IMR-90 (cell line): ENCODE results near the gene IL34. TPM values are rescaled to one million over a fixed set of nuclear protein-coding genes. Genes with fewer than 3 reads are reported as not detected.
A peak's percentile ranks its signal among the peaks of the same experiment; 100 is the strongest.

Experiments used
- ATAC-seq: fragments of 200-7000 bp; cut with Tn5 transposase; 2 replicates; pipeline ENCODE4 v1.9.1; 2020; ENCODE audit warnings: low read depth, mild to moderate bottlenecking, moderate library complexity
- BruUV-seq: library from RNA; stranded (reverse); fragments of 400-500 nt; replicated peaks from 2 replicates; lab custom pipeline; 2021; lab: Mats Ljungman, UMichigan
- CTCF ChIA-PET: fragments of 300-600 bp; formaldehyde crosslinking; extraction: SDS; loops from one replicate; lab custom pipeline; 2021; ENCODE audit warnings: antibody characterized with exemption; lab: Yijun Ruan, JAX
- POLR2A ChIA-PET: fragments of 300-600 bp; sonication (Branson Sonifier 250); formaldehyde crosslinking; loops from one replicate; lab custom pipeline; 2022; ENCODE audit warnings: antibody characterized with exemption; ENCODE audit not compliant: unreplicated experiment; lab: Charles Lee
- DNase-seq: peaks from one replicate; pipeline ENCODE4 v3.0.0; 2013
- H2AFZ ChIP-seq: replicated peaks from 2 replicates; pipeline ENCODE3; 2013; ENCODE audit warnings: low read length, mild to moderate bottlenecking; ENCODE audit not compliant: poor library complexity
- H2AK5ac ChIP-seq: 2 replicates; pipeline ENCODE4 v1.6.1; 2013; ENCODE audit warnings: low read depth, low read length, inconsistent platforms
- H2AK9ac ChIP-seq: replicated peaks from 2 replicates; pipeline ENCODE3; 2013; ENCODE audit warnings: mild to moderate bottlenecking, low read depth, low read length, moderate library complexity; ENCODE audit not compliant: poor library complexity
- H2BK120ac ChIP-seq: 2 replicates; pipeline ENCODE4 v1.6.1; 2013; ENCODE audit warnings: low read depth, low read length, inconsistent platforms
- H2BK15ac ChIP-seq: 3 replicates; pipeline ENCODE4 v1.6.1; 2013; ENCODE audit warnings: low read depth, low read length, inconsistent platforms
- H2BK20ac ChIP-seq: 2 replicates; pipeline ENCODE4 v1.6.1; 2013; ENCODE audit warnings: low read depth, mild to moderate bottlenecking, inconsistent platforms, low read length, moderate library complexity
- H2BK5ac ChIP-seq: 2 replicates; pipeline ENCODE4 v1.6.1; 2013; ENCODE audit warnings: mild to moderate bottlenecking, low read depth, low read length, inconsistent platforms; ENCODE audit not compliant: poor library complexity, severe bottlenecking
- H3K14ac ChIP-seq: replicated peaks from 2 replicates; pipeline ENCODE4 v1.6.1; 2013; ENCODE audit warnings: low read depth, low read length, inconsistent platforms
- H3K18ac ChIP-seq: 2 replicates; pipeline ENCODE4 v1.6.1; 2013; ENCODE audit warnings: low read depth, low read length, control low read depth
- H3K23ac ChIP-seq: 2 replicates; pipeline ENCODE4 v1.6.1; 2013; ENCODE audit warnings: low read depth, low read length, inconsistent platforms
- H3K27ac ChIP-seq: 2 replicates; pipeline ENCODE4 v1.5.1; 2013; ENCODE audit warnings: mild to moderate bottlenecking, control low read depth, low read length; ENCODE audit not compliant: insufficient read depth
- H3K27me3 ChIP-seq: 2 replicates; pipeline ENCODE4 v1.6.1; 2013; ENCODE audit warnings: low read length; ENCODE audit not compliant: control insufficient read depth, insufficient read depth
- H3K36me3 ChIP-seq: 2 replicates; pipeline ENCODE4 v1.6.1; 2013; ENCODE audit warnings: low read length, mixed read lengths; ENCODE audit not compliant: control insufficient read depth, insufficient read depth
- H3K4ac ChIP-seq: 2 replicates; pipeline ENCODE4 v1.6.1; 2013; ENCODE audit warnings: low read depth, low read length, inconsistent platforms
- H3K4me1 ChIP-seq: 2 replicates; pipeline ENCODE4 v1.6.1; 2013; ENCODE audit warnings: low read length, mixed read lengths; ENCODE audit not compliant: control insufficient read depth, insufficient read depth
- H3K4me2 ChIP-seq: 2 replicates; pipeline ENCODE4 v1.6.1; 2013; ENCODE audit warnings: low read depth, mild to moderate bottlenecking, control low read depth, low read length, moderate library complexity
- H3K4me3 ChIP-seq: 2 replicates; pipeline ENCODE4 v1.5.1; 2013; ENCODE audit warnings: low read depth, mild to moderate bottlenecking, control low read depth, low read length, moderate library complexity; ENCODE audit not compliant: insufficient read depth
- H3K56ac ChIP-seq: 2 replicates; pipeline ENCODE4 v1.6.1; 2013; ENCODE audit warnings: low read length, inconsistent platforms; ENCODE audit not compliant: insufficient read depth; ENCODE audit errors: extremely low read depth
- H3K79me1 ChIP-seq, 2 experiments: 2 replicates each; pipeline ENCODE4 v1.6.1; 2013; ENCODE audit warnings: low read length in 2 of 2, inconsistent platforms in 1 of 2, low read depth in 1 of 2
- H3K9ac ChIP-seq: 2 replicates; pipeline ENCODE4 v1.6.1; 2013; ENCODE audit warnings: low read depth, low read length, control low read depth
- H3K9me1 ChIP-seq: 2 replicates; pipeline ENCODE4 v1.6.1; 2013; ENCODE audit warnings: low read length, inconsistent platforms; ENCODE audit not compliant: insufficient read depth
- H3K9me3 ChIP-seq: 2 replicates; pipeline ENCODE4 v1.6.1; 2013; ENCODE audit warnings: low read length; ENCODE audit not compliant: control insufficient read depth, insufficient read depth
- H4K20me1 ChIP-seq: 2 replicates; pipeline ENCODE4 v1.6.1; 2013; ENCODE audit warnings: low read length, inconsistent platforms; ENCODE audit not compliant: insufficient read depth
- H4K5ac ChIP-seq: 2 replicates; pipeline ENCODE4 v1.6.1; 2013; ENCODE audit warnings: mild to moderate bottlenecking, low read depth, low read length, control low read depth
- H4K8ac ChIP-seq, 2 experiments: 2 replicates each; pipeline ENCODE4 v1.6.1; 2013; ENCODE audit warnings: low read depth in 2 of 2, low read length in 2 of 2, control low read depth in 1 of 2, inconsistent platforms in 1 of 2
- H4K91ac ChIP-seq: 2 replicates; pipeline ENCODE4 v1.6.1; 2013; ENCODE audit warnings: low read depth, low read length, inconsistent platforms; ENCODE audit not compliant: insufficient read depth
- CHD1 ChIP-seq: IDR thresholded peaks from 2 replicates; pipeline ENCODE4 v1.6.1; 2012; ENCODE audit warnings: low read depth, low read length, improper control_type of control experiment
- FOS ChIP-seq: fragments of 150-350 bp; IDR thresholded peaks from 2 replicates; pipeline ENCODE4 v1.6.1; 2016; ENCODE audit warnings: low read depth, low read length
- MAZ ChIP-seq: IDR thresholded peaks from 2 replicates; pipeline ENCODE4 v1.6.1; 2012; ENCODE audit warnings: low read depth, mild to moderate bottlenecking, low read length, improper control_type of control experiment, moderate library complexity, borderline replicate concordance
- MXI1 ChIP-seq: IDR thresholded peaks from 2 replicates; pipeline ENCODE4 v1.6.1; 2012; ENCODE audit warnings: low read depth, mild to moderate bottlenecking, low read length, moderate library complexity, borderline replicate concordance
- NFE2L2 ChIP-seq: fragments of 150-350 bp; IDR thresholded peaks from 2 replicates; pipeline ENCODE4 v1.6.1; 2016; ENCODE audit warnings: low read depth, mild to moderate bottlenecking, low read length
- POLR2A ChIP-seq: IDR thresholded peaks from 2 replicates; pipeline ENCODE4 v1.6.1; 2012; ENCODE audit warnings: mild to moderate bottlenecking, low read depth, low read length
- RAD21 ChIP-seq: IDR thresholded peaks from 2 replicates; pipeline ENCODE4 v1.6.1; 2012; ENCODE audit warnings: low read length, improper control_type of control experiment
- RFX5 ChIP-seq: IDR thresholded peaks from 2 replicates; pipeline ENCODE4 v1.8.0; 2012; ENCODE audit warnings: low read depth, mild to moderate bottlenecking, low read length, moderate library complexity
- SMC3 ChIP-seq: fragments of 150-350 bp; IDR thresholded peaks from 2 replicates; pipeline ENCODE4 v1.6.1; 2016; ENCODE audit warnings: low read depth, mild to moderate bottlenecking, antibody characterized with exemption, low read length, moderate library complexity
- USF2 ChIP-seq: fragments of 150-350 bp; IDR thresholded peaks from 2 replicates; pipeline ENCODE4 v1.6.1; 2017; ENCODE audit warnings: mild to moderate bottlenecking, antibody characterized with exemption, low read length, low read depth
- WGBS, 2 experiments: methylation state at CpG; one replicate each; pipeline versions ENCODE4 v1.1.5 to v1.1.7; 2013; ENCODE audit warnings: missing lambda C conversion rate in 2 of 2; ENCODE audit not compliant: insufficient read length in 1 of 2; ENCODE audit errors: extremely low coverage in 2 of 2; 5-methylcytosine and 5-hydroxymethylcytosine counted together
- dilution Hi-C: fragments of 300-500 bp; cut with HindIII; formaldehyde crosslinking; loops from one replicate; pipeline ENCODE4 v1.14.3; 2018; ENCODE audit warnings: low sequenced_read_pairs; ENCODE audit not compliant: unreplicated experiment
- in situ Hi-C: fragments of 300-500 bp; cut with MboI; formaldehyde crosslinking; loops from 3 replicates; pipeline ENCODE4 v1.14.3; 2019; ENCODE audit warnings: low sequenced_read_pairs, inconsistent platforms, mixed read lengths
- intact Hi-C: fragments of 100-400 bp; cut with micrococcal nuclease; formaldehyde crosslinking; loops from 2 replicates; pipeline ENCODE4 v1.10.0; 2022
- polyA plus RNA-seq, 3 experiments: library from polyadenylated mRNA; depleted of rRNA; stranded (reverse); fragments of >200 nt; gene quantifications; 2 replicates each; pipeline ENCODE4 v1.2.3, GENCODE V29; 2012; ENCODE audit warnings: low replicate concordance in 1 of 3
- total RNA-seq: library from RNA; depleted of rRNA; stranded (reverse); fragments of >200 nt; gene quantifications from 2 replicates; pipeline ENCODE4 v1.2.3, GENCODE V29; 2012; rRNA removed

Gene IL34
- total and polyA plus RNA-seq, 2 of the 4 experiments (the other 2 are of a cell fraction): 1.3 to 2.5 TPM

DNA sequence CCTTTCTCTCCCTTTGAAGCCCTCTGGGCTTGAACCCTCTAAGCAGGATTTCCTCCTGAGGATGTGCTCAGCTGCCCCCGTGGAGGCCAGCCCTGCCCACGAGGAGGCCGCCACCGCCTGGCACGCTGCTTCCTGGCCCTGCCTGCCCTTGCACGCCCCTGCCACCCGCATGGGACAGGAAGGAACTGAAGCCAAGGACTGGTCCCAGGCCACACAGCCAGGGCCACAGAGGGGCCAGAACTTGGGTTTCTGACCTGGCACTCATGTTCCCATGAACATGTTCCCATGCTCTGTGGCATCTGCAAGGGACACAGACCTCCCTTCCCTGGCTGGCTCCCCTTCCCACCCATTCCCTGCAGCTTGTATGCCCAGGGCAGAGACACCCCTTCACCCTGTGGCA lies 63.6 kb downstream of the IL34 start:
- H3K27me3 ChIP-seq: no peaks in the 10 kb centered on the region
- peaks cover 50% of the 10 kb centered on the region for H3K9me1 ChIP-seq
- no peak for ATAC-seq
- H2BK5ac ChIP-seq: no peak overlapping the region
- no peak overlapping the region for H3K4me2 ChIP-seq
- no peaks in the 10 kb centered on the region for H3K9me3 ChIP-seq
- no peak overlapping the region for H3K14ac ChIP-seq
- dilution Hi-C loops (no loop called here), in situ Hi-C loops (no loop called here), intact Hi-C loops (no loop called here)
- H3K56ac ChIP-seq: no peak overlapping the region
- peaks cover 41% of the 10 kb centered on the region for H3K4me1 ChIP-seq
- H4K8ac ChIP-seq: no peak overlapping the region
- peak overlapping the region; percentile 40 for H2AK5ac ChIP-seq
- 90% methylated on average over 7 of the region's 7 CpGs; no CpG with 5 or more reads in 1 of the 2 experiments for WGBS, 2 experiments
- H4K5ac ChIP-seq: no peak overlapping the region
- no peak overlapping the region for H3K18ac ChIP-seq
- CTCF ChIA-PET: no interaction called here
- no peak overlapping the region for H3K27ac ChIP-seq
- H4K20me1 ChIP-seq: no peaks in the 10 kb centered on the region
- H2AFZ ChIP-seq: no peak overlapping the region
- H2BK20ac ChIP-seq: 0 out of 2 replicates have a peak overlapping the region, but pooled peaks have one; percentile 20
- no peak for DNase-seq
- no TSS peak for BruUV-seq
- TF ChIP-seq POLR2A (no peak), RAD21 (no peak), RFX5 (no peak), NFE2L2 (no peak), MAZ (no peak), USF2 (no peak), CHD1 (no peak), FOS (no peak), MXI1 (no peak), SMC3 (no peak)
- no peak overlapping the region for H3K4me3 ChIP-seq
- peak overlapping the region; percentile 57; the same call in 2 of the 3 replicates for H2BK15ac ChIP-seq
- H3K36me3 ChIP-seq: no peaks in the 10 kb centered on the region
- H3K79me1 ChIP-seq: peaks cover 9 to 59% of the 10 kb centered on the region in 2 experiments
- no peak overlapping the region for H2AK9ac ChIP-seq
- H4K91ac ChIP-seq: peak overlapping the region; percentile 33; the same call in 1 of the 2 replicates
- no peak overlapping the region for H3K9ac ChIP-seq
- H3K23ac ChIP-seq: no peak overlapping the region
- POLR2A ChIA-PET: no interaction called here
- peak overlapping the region; percentile 36; the same call in 1 of the 2 replicates for H2BK120ac ChIP-seq
- peak overlapping the region; percentile 44 for H3K4ac ChIP-seq

Other genes starting within 250 kb of the IL34 start
- 16.4 and 17.4 TPM in 2 replicates for gene ST3GAL2, start 207.5 kb upstream of the IL34 start, total RNA-seq
- 17.7 and 18.3 TPM in 2 replicates for gene ST3GAL2, start 207.5 kb upstream of the IL34 start, polyA plus RNA-seq (2012; rRNA removed)
- gene FCSK, start 192.0 kb upstream of the IL34 start, total RNA-seq: 5.3 and 6.1 TPM in 2 replicates
- 7.2 and 8.3 TPM in 2 replicates for gene FCSK, start 192.0 kb upstream of the IL34 start, polyA plus RNA-seq (2012; rRNA removed)
- 85.0 and 96.1 TPM in 2 replicates for gene COG4, start 123.0 kb upstream of the IL34 start, total RNA-seq
- gene COG4, start 123.0 kb upstream of the IL34 start, polyA plus RNA-seq (2012; rRNA removed): 47.5 and 49.7 TPM in 2 replicates
- gene SF3B3, start 122.7 kb upstream of the IL34 start, total RNA-seq: 97.9 and 112 TPM in 2 replicates
- 123 and 134 TPM in 2 replicates for gene SF3B3, start 122.7 kb upstream of the IL34 start, polyA plus RNA-seq (2012; rRNA removed)
- gene MTSS2, start 39.5 kb downstream of the IL34 start, total RNA-seq: 8.9 and 9.1 TPM in 2 replicates
- gene MTSS2, start 39.5 kb downstream of the IL34 start, polyA plus RNA-seq (2012; rRNA removed): 86.2 and 108 TPM in 2 replicates
- gene VAC14, start 154.6 kb downstream of the IL34 start, total RNA-seq: 18.3 and 21.1 TPM in 2 replicates
- gene VAC14, start 154.6 kb downstream of the IL34 start, polyA plus RNA-seq (2012; rRNA removed): 40.2 and 48.3 TPM in 2 replicates